DMS53 treated with DMSO at 0.1 percent for 48 hours (cell line): Measurements from ENCODE around the gene MED23.

Experiments used
- DNase-seq: peaks from one replicate; lab custom pipeline; 2025; ENCODE audit not compliant: unreplicated experiment; lab: John Stamatoyannopoulos, UW

Gene MED23

GRCh38 chr6:131640576-131640975 lies 12.5 kb upstream of the MED23 start:
- no peak for DNase-seq

GRCh38 chr6:131640100-131640499 lies 12.1 kb upstream of the MED23 start:
- DNase-seq, result no peak

- no peak for DNase-seq
Measured at GRCh38 chr6:131638013-131638412, 10.0 kb upstream of the MED23 start.

- DNase-seq, result no peak
Measured at GRCh38 chr6:131636880-131637792, 9.1 kb upstream of the MED23 start, which contains the start of gene ENPP3. ENPP3 (plus strand) TSS chr6:131637302; CDS start chr6:131637385, 83 bp downstream.

GRCh38 chr6:131635384-131636340 lies 7.6 kb upstream of the MED23 start:
- DNase-seq, result no peak

- no peak for DNase-seq
Measured at GRCh38 chr6:131631625-131632289, 3.7 kb upstream of the MED23 start.

GRCh38 chr6:131629651-131630050 lies 1.6 kb upstream of the MED23 start:
- DNase-seq, result no peak

GRCh38 chr6:131628726-131629125 lies 684 bp upstream of the MED23 start:
- no peak for DNase-seq

- DNase-seq, result no peak
Measured at GRCh38 chr6:131615275-131615674, 12.8 kb downstream of the MED23 start.

GRCh38 chr6:131613296-131613925 lies 14.6 kb downstream of the MED23 start:
- no peak for DNase-seq

GRCh38 chr6:131602781-131603312 lies 25.2 kb downstream of the MED23 start:
- no peak for DNase-seq

GRCh38 chr6:131600716-131601115 lies 27.3 kb downstream of the MED23 start:
- no peak for DNase-seq

GRCh38 chr6:131597446-131597845 lies 30.6 kb downstream of the MED23 start:
- DNase-seq, result no peak

GRCh38 chr6:131594074-131594473 lies 34.0 kb downstream of the MED23 start:
- no peak for DNase-seq

GRCh38 chr6:131592935-131593334 lies 35.1 kb downstream of the MED23 start:
- no peak for DNase-seq

- DNase-seq, result no peak
Measured at GRCh38 chr6:131588643-131589042, 39.4 kb downstream of the MED23 start.

GRCh38 chr6:131587909-131588308 lies 40.1 kb downstream of the MED23 start:
- DNase-seq, result no peak

- DNase-seq, result no peak
Measured at GRCh38 chr6:131586543-131586942, 41.5 kb downstream of the MED23 start.

- DNase-seq, result no peak
Measured at GRCh38 chr6:131581523-131581922, 46.5 kb downstream of the MED23 start.

GRCh38 chr6:131575834-131576478 lies 52.1 kb downstream of the MED23 start:
- no peak for DNase-seq
